GM18502 (cell line): ENCODE results near the gene WSCD2.

Source experiments
- ATAC-seq: cut with Tn5 transposase; IDR thresholded peaks from one replicate; pipeline ENCODE4 v1.9.1; 2021; ENCODE audit warnings: mild to moderate bottlenecking; ENCODE audit not compliant: unreplicated experiment, poor library complexity

WSCD2 gene

DNA sequence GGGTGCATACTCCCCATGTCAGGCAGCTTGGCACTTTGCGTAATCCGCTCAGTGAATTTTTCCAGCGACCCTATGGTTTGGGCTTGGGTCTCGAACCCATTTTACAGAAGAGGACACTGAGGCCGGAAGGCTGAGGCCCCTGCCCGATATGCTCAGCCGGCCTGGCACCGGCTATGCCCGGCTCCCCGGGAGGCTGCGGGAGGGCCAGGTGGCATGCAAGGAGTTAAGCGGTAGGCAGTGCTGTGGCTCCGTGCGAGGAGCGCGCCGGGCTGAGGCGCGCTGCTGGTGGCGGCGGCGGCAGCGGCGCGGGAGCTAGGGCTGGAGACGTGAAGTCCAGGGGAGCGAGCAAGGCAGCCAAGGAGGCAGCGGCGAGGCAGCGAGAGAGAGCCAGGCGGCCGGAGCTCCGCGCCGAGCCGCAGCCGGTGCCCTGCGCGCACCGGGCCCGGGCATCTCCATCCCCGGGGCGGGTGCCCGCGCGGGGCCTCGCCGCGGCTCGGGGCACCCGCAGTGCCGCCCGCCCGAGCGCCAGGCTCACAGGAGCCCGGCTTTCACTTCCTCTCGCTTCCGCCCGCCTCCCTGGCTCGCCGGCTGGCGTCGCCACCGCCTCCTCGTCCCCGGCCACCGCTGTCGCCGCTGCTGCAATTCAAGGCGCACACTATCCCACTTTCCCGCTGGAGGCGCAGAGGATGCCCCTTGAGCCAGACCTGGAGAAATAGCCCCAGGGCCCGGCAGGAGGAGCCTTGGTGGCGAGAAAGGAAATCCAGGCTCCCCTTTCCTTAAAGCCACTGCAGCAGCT is at the start of gene WSCD2:
TSS of gene WSCD2 (plus strand) at position 272 of the 796 bp plus-strand sequence. CDS start 66,545 bp downstream, outside the sequence.
- no peak for ATAC-seq

DNA sequence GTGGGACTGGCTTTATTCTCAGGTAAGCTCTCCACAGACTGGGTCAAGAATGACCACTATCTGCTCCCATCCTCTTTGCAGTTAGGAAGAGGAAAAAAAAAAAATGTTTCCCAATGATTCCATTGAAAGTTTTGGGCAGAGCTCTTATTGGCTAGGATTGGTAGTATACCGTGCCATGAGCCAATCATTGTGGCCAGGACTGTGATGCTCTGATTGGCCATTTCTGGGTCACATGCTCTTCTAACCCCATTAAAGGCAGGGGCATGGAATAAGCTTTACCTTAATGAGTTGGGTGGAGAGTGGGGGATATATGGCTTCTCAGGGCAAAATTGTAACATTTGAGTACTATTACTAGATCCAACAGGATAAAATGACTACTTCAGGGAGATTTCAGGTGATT is 49.4 kb upstream of the WSCD2 start:
- no peak for ATAC-seq

DNA sequence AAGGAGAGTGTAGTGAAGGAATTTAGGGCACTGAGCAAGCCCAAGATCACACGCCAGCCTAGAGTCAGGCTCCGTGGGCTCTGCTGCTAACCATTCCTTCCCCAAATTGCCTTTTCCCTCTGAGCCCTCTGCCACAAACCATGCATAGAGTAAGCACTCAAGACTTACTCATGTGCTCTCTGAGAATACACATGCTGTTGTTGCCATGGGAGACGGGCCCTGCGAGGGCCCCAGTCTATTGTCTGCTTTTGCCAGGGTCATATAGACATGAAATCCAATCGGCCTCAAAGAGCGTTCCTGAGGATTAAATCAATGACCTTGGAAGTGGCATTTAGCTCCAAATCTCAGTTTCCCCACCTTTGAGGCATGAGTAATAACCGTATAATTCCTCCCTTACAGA is 48.7 kb upstream of the WSCD2 start:
- no peak for ATAC-seq

DNA sequence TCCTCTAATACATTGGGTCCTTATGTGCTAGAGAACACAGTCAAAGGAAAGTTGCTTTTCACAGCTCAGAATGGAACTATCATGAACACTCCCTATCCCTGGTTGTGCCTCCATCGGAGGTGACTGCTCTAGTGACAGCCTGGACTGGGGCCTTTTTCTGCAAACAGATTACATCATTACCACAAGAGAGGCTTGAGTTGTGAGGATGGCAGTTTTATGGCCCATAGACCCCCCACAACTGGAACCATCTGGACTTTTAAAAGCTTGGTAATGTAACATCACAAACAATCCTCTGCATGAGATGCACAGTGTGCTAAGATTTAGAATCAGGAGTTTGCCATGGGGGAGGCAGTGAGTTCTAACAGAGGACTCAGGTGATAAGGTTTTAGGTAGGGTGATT is 46.6 kb upstream of the WSCD2 start:
- ATAC-seq = no peak

DNA sequence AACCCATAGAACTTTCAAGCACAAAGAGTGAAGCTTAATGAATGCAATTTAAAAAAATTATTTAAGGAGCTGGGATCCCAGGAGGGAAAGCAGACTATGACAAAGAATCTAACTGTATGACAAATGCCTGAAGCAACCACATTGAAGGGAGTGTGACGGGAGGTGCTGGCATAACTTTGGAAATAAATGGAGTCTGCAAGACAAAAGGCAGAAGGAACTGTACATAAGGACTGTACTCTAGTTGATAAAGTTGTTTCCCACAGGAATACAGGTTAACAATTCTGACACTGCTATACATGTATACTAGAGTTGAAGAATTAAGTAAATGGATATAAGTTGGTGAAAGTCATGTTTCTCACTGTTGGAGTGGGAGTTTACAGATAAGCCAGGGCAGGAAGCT is 41.2 kb upstream of the WSCD2 start:
- no peak for ATAC-seq

DNA sequence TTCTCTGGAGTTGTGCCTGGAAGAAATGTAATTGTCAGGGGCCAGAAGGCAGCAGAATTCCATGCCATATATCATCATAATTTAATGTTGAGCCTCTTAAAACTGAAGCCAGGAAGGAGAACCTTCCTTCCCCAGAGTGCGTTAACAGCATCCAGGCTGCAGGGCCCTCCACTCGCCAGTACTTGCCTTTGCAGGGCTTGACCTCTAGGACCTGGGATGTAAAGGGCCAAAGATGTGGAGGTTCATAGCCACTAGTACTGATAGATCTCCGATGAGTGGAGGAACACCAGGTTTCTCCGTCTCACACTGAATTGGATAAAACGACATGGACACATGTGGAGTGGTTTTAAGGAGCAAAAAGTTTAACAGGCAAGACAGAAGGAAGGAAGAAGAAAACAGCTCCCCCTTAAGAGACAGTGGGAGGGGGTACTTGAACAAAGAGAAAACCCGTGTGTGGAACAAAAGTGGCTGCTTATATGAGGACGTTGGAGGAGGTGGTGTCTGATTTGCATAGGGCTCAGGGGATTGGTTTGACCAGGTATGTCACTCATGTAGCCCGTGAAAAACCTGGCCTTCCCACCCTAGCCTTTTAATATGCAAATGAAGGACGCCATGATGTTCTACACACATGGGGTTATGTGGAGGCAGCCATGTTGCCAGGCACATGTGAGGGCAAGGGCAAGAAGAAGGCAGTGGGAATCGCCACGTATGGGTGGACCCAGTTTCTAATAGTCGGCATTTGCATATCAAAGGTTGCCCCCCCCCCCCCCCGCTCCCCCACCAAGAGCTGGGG is 38.8 kb upstream of the WSCD2 start:
- no peak for ATAC-seq

DNA sequence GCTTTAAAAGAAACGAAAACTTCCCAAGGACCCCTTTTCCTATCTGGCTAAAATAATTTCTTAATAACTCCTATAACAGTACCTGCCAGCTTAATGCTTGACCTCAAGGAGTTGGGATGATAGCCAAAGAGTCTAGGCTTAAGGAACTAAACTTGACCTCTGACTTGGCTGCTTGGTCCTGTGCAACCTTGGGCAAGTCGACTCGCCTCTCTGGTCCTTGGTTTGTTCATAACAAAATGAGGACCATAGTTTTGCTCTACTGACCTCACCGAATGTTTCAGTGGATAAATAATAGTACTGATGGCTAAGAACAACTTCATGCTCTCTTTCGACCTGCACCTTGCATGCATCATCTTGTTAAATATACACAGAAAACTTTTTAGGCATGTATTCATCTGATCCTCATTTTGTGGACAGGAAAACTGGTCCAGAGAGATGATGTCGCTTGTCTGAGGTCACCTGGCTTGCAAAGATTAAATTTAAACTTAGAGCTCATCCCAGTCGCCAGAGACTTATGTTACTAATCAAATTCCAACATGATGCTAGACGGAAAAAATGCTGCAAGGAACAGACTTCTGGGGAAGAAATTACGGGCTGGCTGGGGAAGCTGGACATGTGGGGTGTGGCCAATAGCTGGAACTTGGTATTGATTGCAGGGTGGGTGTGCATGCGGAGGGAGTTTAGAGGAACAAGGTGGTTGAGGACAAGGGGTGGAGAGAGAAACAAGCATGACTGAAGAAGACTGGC is 38.0 kb upstream of the WSCD2 start:
- ATAC-seq = no peak

DNA sequence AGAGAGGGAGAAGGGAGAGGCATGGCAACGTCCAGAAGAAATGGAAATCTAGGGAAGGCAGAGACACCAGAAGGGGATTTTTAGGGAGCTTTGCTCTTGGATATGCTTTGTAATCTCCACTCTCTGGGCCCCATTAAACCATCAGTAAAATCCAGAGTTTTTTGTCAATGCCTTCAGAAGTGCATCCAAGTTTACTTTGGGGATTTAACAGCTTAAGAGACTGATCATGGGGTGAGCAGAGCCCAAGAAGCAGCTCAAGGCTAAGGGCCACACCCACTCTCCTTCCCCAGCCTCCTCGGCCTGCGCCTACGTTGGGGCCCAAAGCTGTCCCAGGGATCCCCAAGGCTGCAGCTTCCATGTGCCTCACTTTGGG is 37.4 kb upstream of the WSCD2 start:
- no peak for ATAC-seq

DNA sequence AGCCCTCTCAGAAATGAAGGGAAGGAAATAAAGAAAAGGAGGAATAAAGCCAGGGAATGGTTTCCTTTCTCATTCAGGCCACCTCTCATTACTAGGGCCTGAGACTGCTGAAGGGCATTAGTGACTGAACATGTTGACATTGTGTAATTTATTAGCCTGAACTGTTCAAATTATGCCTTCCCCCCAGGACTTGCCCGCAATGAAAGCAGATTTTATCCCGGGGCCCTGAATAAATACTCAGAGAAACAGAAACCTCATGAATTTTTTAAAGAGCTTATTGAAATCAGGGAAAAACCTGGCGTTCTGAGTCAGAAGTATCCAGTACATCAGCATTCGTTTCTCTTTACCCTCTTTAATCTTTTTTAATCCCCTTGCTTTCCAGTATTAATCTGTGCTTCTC is 35.9 kb upstream of the WSCD2 start:
- ATAC-seq = no peak

DNA sequence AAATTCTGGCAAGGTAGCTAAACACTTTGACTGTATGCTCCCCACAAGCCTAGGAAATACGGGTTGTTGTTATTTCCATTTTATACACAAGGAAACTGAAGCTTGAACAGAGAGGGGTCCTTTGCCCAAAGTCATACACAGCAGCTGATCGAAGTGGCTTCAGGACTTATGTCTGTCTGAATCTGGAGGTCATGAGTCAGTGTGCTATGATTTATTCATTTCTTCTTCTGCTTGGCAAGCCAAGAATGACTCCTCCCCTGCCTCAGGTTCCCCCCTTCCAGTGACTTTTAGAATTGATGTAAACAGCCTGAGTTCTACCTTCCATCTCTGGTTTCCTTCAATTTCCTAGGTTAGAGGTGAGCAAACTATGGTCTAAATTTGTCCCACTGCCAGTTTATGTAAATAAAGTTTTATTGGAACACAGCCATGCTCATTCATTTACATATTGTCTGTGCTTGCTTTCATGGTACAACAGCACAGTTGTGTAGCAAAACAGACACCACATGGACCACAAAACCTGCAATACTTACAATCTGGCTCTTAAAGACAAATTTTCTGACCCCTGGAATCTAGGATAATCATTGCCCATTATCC is 34.9 kb upstream of the WSCD2 start:
- no peak for ATAC-seq

DNA sequence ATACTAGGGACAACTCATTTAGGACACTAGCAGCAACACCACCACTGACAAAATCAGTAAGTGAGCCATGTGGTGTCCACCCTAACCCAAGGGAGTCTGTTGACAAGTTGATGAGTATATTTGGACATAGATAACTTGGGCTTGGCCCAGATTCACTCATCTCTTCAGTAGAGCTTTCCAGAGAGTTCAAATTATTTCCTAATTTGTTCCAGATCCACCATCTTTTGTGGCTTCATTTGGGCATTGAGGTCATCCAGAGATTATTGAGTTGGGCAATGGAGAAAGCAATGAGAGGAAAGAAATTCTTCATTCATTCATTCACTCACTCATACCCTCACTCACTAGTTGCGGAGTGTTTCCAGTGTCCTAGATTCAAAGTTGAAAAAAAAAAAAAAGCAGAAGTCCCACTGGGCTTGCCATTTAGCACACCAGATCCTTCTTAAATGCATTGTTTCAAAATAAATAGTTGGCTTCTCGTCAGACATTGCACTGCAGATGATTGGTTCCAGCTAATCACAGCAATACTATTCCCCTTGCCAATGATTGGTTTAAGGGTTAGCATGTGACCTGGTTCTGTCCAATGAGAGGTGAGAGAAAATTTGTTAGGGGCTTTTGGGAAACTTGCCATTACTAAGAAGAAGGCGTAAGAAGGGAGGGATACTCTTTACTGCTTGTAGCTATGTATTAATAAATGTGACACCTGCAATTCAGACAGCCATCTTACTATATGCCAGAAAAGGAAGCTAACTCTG is 31.8 kb upstream of the WSCD2 start:
- ATAC-seq = no peak

DNA sequence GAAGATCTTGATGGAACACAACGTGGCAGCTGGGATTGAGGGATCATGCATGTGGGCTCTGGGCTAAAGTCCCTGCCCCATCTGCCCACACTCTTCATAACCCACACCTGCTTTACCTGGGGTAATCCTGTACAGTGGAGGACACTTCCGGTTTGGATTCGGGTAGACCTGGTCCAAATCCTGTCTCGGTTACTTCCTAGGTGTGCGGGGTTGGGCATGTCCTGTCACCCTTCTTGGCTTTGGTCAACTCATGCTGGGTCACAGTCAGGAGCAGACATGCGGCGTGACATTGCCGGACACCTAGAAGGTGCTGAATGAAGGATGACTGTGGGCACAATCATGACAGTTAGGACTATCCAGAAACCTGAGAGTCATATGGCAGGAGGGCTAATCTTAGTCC is 30.7 kb upstream of the WSCD2 start:
- ATAC-seq = no peak

DNA sequence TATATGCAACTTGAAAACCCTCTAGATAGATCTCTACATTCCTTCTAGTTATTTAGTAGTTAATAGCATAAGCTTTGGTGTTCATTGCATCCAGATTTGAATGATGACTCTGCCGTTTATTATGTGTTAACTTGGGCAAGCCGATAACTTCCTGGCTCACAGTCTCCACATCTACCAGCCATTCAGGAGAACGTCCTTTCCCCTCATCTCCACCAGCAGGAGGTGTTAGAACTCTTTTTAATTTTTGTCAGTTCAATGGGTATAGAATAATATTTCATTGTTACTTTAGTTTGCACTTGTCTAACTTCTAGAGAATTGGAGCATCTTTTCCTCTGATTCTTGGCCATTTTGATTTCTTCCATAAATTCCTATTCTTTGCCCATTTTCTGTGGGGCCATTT is 30.0 kb upstream of the WSCD2 start:
- ATAC-seq = no peak

DNA sequence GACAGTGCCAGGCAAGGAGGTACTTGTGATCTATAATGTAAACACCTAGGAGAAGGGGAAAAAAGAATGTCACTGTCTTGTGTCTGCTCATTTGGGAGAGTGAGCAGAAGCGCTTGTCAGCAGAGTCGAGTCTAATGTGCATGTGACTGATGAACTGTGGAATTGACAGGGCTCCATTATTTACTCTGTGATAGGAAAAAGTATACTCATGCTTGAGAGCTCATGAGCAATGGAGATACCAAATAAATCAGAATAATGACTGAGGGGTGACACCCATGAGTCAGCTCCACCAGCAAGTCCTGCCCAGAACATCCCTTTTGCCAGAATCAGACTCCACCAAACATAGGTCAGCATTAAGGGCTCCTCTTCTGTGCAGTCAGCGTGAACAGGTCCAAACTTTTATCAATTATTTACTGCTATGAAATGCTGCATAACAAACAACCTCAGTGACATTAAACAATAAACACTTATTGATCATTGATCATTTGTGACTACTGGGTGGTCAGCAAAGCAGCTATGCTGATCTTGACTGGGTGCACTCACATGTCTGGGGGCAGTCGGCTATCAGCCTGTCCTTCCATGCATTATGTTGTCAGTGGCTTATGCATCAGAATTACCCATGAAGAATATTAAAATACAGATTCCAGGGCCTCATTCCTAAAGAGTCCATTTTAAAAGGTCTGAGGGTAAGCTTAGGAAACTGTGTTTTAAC is 29.2 kb upstream of the WSCD2 start:
- no peak for ATAC-seq

DNA sequence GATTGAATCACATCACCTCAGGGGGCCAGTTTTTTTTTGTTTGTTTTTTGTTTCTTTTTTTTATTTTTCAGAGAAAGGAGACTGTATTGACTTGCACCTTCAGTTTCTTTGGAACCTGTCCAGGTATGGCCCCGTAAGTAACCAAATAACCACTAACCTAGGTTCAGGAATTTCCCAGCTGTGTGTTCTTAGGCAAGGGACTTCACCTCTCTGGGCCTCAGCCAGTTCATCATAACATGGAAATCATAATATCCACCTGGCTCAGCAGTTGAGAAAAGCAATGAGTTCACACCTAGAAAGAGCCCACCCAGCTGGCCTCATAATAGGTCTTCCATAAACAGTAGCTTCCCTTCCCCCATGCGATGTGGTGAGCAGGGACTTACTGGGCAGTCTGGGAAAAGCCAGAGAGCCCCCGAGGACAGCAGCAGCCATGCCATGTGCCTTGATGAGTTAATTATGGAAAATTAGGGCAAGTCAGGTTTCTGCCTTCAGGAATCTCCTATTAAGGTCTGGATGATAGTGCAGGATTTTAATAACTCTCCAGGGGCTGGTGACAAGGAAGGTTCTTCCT is 27.4 kb upstream of the WSCD2 start:
- ATAC-seq = no peak

DNA sequence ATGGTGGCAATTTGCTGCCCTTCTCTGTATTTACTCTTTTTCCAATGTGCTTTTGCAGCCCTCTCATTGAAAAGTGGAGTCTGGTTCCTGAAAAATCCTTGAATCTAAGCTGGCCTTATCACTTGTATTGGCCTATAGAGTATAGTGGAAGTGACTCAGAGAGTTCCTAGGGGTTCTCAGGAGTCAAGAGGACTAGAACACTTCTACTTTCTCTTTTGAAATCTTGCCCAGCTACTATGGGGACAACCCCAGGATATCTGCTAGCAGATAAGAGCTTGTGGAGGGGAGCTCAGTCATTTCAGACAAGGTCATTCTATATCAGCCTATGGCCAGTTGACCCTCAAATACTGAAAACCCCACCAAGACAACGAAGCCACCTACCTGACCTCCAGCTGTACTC is 26.7 kb upstream of the WSCD2 start:
- no peak for ATAC-seq

DNA sequence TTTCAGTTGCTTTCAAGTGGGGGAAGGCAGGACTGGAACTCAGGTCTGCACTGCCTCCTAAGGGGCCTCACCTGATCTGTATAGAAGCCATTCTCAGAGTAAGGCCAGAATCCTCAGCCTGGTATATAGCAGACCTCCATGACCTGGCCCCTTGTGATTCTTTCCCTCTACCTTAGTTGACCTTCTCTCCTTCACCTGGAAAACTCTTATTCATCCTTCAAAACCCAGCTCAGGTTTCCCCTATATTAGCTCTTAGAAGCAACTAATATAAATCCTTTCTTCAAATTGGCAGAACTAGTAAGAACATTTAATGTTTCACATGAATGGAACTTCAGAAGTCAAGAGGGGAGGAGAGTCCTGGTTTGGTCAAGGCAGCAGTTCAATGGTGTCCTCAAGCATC is 26.0 kb upstream of the WSCD2 start:
- ATAC-seq = no peak

DNA sequence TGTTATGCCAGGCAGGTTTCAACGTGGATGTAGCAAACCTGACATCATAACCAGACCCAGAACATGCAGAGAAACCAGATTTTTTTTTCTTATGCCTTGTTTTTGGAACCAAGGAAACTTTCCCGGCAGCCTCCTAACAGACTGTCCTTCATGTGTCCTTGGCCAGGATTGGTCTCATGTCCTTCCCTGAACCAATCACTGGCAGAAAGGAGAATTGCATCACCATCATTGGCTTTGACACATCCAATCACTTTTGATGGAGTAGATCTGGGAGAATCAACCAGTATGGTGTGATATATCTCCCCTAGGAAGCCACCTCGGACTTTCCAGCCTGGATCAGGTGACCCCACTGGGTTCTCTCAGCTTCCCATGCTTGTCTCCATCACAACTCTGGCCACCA is 25.6 kb upstream of the WSCD2 start:
- no peak for ATAC-seq

DNA sequence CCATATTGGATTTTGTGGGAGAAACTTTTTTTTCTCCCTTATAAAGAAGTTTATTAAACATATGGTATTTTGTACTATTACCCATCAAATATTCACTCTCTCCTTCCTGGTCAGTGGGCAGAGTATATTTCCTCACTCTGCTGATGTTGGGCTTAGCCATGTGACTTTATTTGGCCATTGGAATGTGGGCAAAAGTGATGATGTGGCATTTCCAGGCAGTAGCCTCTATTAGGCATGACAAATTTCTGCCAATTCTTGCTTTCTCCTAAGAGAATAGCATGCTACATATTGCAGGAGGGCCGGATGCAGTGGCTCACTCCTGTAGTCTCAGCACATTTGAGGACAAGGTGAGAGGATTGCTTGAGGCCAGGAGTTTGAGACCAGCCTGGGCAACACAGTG is 24.4 kb upstream of the WSCD2 start:
- no peak for ATAC-seq
